Activated B cell treated with CpG ODN at 0.5 μM for 24 hours (primary cell): Measurements from ENCODE around the gene KRTAP5-2. TPM values are rescaled to one million over a fixed set of nuclear protein-coding genes. Genes with fewer than 3 reads are reported as not detected.

ENCODE experiments used
- ATAC-seq: fragments of 200-7000 bp; cut with Tn5 transposase; one replicate; pipeline ENCODE4 v1.10.0; 2021; ENCODE audit warnings: low read depth, mild to moderate bottlenecking, moderate library complexity
- CTCF ChIA-PET: fragments of 350-600 bp; sonication (Branson Sonifier 250); formaldehyde crosslinking; loops from one replicate; lab custom pipeline; 2021; ENCODE audit warnings: antibody characterized with exemption; lab: Charles Lee
- POLR2A ChIA-PET: fragments of 350-600 bp; sonication (Branson Sonifier 250); formaldehyde crosslinking; loops from one replicate; lab custom pipeline; 2021; ENCODE audit warnings: antibody characterized with exemption; lab: Charles Lee
- DNase-seq: peaks from one replicate; pipeline ENCODE4 v3.0.0; 2022
- H3K27ac Mint-ChIP-seq: one replicate; pipeline ENCODE4 v1.8.0; 2020; ENCODE audit warnings: mixed read lengths
- H3K27me3 Mint-ChIP-seq: one replicate; pipeline ENCODE4 v1.8.0; 2021; ENCODE audit warnings: mixed read lengths
- H3K36me3 Mint-ChIP-seq: one replicate; pipeline ENCODE4 v1.8.0; 2021; ENCODE audit warnings: low read depth, mixed read lengths
- H3K4me1 Mint-ChIP-seq: one replicate; pipeline ENCODE4 v1.8.0; 2021; ENCODE audit warnings: mixed read lengths
- H3K4me3 Mint-ChIP-seq: one replicate; pipeline ENCODE4 v1.8.0; 2020; ENCODE audit warnings: mild to moderate bottlenecking, mixed read lengths
- H3K9me3 Mint-ChIP-seq: one replicate; pipeline ENCODE4 v1.8.0; 2020; ENCODE audit warnings: mixed read lengths
- CTCF ChIP-seq: fragments of 200-600 bp; IDR thresholded peaks from one replicate; pipeline ENCODE4 v1.8.0; 2022; ENCODE audit warnings: antibody characterized with exemption, mild to moderate bottlenecking
- intact Hi-C: fragments of 100-400 bp; cut with micrococcal nuclease; formaldehyde crosslinking; loops from one replicate; pipeline ENCODE4 v1.15.1; 2024
- total RNA-seq: library from RNA; stranded (reverse); gene quantifications from 2 replicates; pipeline ENCODE4 v1.2.3, GENCODE V29; 2022

The KRTAP5-2 gene
- total RNA-seq, 1 donor from 2014 or later: not detected

GRCh38 chr11:1642288-1643145, 44.4 kb upstream of the KRTAP5-2 start:
- TF ChIP-seq CTCF: no peak
- ATAC-seq (no peak), DNase-seq (no peak)
- Mint-ChIP-seq H3K36me3 (no peaks in the 10 kb centered on the region), H3K4me1 (peaks cover 2% of the 10 kb centered on the region), H3K9me3 (no peaks in the 10 kb centered on the region), H3K4me3 (no peak overlapping the region), H3K27me3 (peaks cover 24% of the 10 kb centered on the region), H3K27ac (no peak overlapping the region)
- POLR2A ChIA-PET: interaction anchor here (0.5 kb wide), 1 partner anchor 85 kb away, joined by 5 read pairs; no protein-coding TSS in a partner anchor
- CTCF ChIA-PET: no interaction called here
- intact Hi-C loops: no loop called here

GRCh38 chr11:1641096-1641495, 43.0 kb upstream of the KRTAP5-2 start:
- ChIA-PET CTCF (interaction anchor here (2.2 to 2.3 kb wide), 2 partner anchors 10 to 11 kb away, joined by 11 to 13 read pairs; no protein-coding TSS in a partner anchor), POLR2A (no interaction called here)
- Mint-ChIP-seq H3K36me3 (no peaks in the 10 kb centered on the region), H3K27me3 (peaks cover 24% of the 10 kb centered on the region), H3K27ac (no peak overlapping the region), H3K9me3 (no peaks in the 10 kb centered on the region), H3K4me1 (peaks cover 2% of the 10 kb centered on the region), H3K4me3 (no peak overlapping the region)
- intact Hi-C loops: no loop called here
- TF ChIP-seq CTCF: no peak
- no peak for ATAC-seq
- DNase-seq: no peak

GRCh38 chr11:1640076-1640946, 42.2 kb upstream of the KRTAP5-2 start:
- DNase-seq: no peak
- Mint-ChIP-seq H3K9me3 (no peaks in the 10 kb centered on the region), H3K4me3 (no peak overlapping the region), H3K27ac (no peak overlapping the region), H3K36me3 (no peaks in the 10 kb centered on the region), H3K4me1 (peaks cover 2% of the 10 kb centered on the region), H3K27me3 (peaks cover 26% of the 10 kb centered on the region)
- TF ChIP-seq CTCF: no peak
- ATAC-seq: no peak
- ChIA-PET CTCF (interaction anchor here (0.9 to 2.3 kb wide), 5 partner anchors 9 to 54 kb away, joined by 3 to 13 read pairs (median 4); no protein-coding TSS in a partner anchor), POLR2A (no interaction called here)
- intact Hi-C loops: no loop called here

- DNase-seq: no peak
- ChIA-PET CTCF (interaction anchor here (1.0 to 2.3 kb wide), 4 partner anchors 9 to 54 kb away, joined by 3 to 13 read pairs (median 8); no protein-coding TSS in a partner anchor), POLR2A (no interaction called here)
- intact Hi-C loops: no loop called here
- H3K27me3 Mint-ChIP-seq: peaks cover 24% of the 10 kb centered on the region
- H3K4me1 Mint-ChIP-seq: peaks cover 2% of the 10 kb centered on the region
- no peak for ATAC-seq
- no peak overlapping the region for H3K4me3 Mint-ChIP-seq
- no peak for TF ChIP-seq CTCF
- no peaks in the 10 kb centered on the region for H3K9me3 Mint-ChIP-seq
- no peak overlapping the region for H3K27ac Mint-ChIP-seq
- no peaks in the 10 kb centered on the region for H3K36me3 Mint-ChIP-seq
These were observed 41.6 kb upstream of the KRTAP5-2 start for GRCh38 chr11:1639666-1640065.
